ENCODE results near the gene ADGRA3. TPM values are rescaled to one million over a fixed set of nuclear protein-coding genes. Genes with fewer than 3 reads are reported as not detected.

Gene ADGRA3
- total RNA-seq, 1 experiment from 2014 or later: 40.5 TPM

DNA sequence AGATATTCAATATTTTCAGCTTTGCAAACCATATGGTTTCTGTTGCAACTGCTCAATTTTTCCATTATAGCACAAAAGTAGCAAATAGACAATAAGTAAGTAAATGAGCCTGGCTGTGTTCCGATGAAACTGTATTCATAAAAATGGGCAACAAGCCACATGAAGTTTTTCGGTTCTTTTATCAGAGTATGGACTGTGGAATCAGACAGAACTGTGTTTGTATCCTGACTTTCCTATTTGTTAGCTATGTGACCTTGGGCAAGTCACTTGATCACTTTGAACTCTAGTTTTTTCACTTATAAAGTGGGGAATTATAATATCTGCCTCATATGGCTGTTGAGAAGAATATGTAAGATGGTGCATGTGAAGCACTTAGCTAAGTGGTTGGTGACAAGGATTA, 23.4 kb upstream of the ADGRA3 start (continued):
- TF ChIP-seq, protein P1, sequence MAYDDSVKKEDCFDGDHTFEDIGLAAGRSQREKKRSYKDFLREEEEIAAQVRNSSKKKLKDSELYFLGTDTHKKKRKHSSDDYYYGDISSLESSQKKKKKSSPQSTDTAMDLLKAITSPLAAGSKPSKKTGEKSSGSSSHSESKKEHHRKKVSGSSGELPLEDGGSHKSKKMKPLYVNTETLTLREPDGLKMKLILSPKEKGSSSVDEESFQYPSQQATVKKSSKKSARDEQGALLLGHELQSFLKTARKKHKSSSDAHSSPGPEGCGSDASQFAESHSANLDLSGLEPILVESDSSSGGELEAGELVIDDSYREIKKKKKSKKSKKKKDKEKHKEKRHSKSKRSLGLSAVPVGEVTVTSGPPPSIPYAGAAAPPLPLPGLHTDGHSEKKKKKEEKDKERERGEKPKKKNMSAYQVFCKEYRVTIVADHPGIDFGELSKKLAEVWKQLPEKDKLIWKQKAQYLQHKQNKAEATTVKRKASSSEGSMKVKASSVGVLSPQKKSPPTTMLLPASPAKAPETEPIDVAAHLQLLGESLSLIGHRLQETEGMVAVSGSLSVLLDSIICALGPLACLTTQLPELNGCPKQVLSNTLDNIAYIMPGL (CRISPR knock-in tag; IDR thresholded peaks at IDR 0.05): no peak
- TF ChIP-seq, protein P2, sequence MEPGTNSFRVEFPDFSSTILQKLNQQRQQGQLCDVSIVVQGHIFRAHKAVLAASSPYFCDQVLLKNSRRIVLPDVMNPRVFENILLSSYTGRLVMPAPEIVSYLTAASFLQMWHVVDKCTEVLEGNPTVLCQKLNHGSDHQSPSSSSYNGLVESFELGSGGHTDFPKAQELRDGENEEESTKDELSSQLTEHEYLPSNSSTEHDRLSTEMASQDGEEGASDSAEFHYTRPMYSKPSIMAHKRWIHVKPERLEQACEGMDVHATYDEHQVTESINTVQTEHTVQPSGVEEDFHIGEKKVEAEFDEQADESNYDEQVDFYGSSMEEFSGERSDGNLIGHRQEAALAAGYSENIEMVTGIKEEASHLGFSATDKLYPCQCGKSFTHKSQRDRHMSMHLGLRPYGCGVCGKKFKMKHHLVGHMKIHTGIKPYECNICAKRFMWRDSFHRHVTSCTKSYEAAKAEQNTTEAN (CRISPR knock-in tag; IDR thresholded peaks at IDR 0.05): no peak
- no peak for TF ChIP-seq OVOL2 (CRISPR knock-in tag; IDR thresholded peaks at IDR 0.05; ENCODE audit: borderline replicate concordance)
- no peak for TF ChIP-seq NFE2L1 (CRISPR knock-in tag; IDR thresholded peaks at IDR 0.05)
- no peak for TF ChIP-seq HMGA2 (CRISPR knock-in tag; IDR thresholded peaks at IDR 0.05)
- TF ChIP-seq, protein P3, sequence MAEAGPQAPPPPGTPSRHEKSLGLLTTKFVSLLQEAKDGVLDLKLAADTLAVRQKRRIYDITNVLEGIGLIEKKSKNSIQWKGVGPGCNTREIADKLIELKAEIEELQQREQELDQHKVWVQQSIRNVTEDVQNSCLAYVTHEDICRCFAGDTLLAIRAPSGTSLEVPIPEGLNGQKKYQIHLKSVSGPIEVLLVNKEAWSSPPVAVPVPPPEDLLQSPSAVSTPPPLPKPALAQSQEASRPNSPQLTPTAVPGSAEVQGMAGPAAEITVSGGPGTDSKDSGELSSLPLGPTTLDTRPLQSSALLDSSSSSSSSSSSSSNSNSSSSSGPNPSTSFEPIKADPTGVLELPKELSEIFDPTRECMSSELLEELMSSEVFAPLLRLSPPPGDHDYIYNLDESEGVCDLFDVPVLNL (CRISPR knock-in tag; IDR thresholded peaks at IDR 0.05; ENCODE audit: borderline replicate concordance, low read depth): no peak
- TF ChIP-seq, protein P4, sequence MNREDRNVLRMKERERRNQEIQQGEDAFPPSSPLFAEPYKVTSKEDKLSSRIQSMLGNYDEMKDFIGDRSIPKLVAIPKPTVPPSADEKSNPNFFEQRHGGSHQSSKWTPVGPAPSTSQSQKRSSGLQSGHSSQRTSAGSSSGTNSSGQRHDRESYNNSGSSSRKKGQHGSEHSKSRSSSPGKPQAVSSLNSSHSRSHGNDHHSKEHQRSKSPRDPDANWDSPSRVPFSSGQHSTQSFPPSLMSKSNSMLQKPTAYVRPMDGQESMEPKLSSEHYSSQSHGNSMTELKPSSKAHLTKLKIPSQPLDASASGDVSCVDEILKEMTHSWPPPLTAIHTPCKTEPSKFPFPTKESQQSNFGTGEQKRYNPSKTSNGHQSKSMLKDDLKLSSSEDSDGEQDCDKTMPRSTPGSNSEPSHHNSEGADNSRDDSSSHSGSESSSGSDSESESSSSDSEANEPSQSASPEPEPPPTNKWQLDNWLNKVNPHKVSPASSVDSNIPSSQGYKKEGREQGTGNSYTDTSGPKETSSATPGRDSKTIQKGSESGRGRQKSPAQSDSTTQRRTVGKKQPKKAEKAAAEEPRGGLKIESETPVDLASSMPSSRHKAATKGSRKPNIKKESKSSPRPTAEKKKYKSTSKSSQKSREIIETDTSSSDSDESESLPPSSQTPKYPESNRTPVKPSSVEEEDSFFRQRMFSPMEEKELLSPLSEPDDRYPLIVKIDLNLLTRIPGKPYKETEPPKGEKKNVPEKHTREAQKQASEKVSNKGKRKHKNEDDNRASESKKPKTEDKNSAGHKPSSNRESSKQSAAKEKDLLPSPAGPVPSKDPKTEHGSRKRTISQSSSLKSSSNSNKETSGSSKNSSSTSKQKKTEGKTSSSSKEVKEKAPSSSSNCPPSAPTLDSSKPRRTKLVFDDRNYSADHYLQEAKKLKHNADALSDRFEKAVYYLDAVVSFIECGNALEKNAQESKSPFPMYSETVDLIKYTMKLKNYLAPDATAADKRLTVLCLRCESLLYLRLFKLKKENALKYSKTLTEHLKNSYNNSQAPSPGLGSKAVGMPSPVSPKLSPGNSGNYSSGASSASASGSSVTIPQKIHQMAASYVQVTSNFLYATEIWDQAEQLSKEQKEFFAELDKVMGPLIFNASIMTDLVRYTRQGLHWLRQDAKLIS (CRISPR knock-in tag; IDR thresholded peaks at IDR 0.05; ENCODE audit: borderline replicate concordance): no peak

DNA sequence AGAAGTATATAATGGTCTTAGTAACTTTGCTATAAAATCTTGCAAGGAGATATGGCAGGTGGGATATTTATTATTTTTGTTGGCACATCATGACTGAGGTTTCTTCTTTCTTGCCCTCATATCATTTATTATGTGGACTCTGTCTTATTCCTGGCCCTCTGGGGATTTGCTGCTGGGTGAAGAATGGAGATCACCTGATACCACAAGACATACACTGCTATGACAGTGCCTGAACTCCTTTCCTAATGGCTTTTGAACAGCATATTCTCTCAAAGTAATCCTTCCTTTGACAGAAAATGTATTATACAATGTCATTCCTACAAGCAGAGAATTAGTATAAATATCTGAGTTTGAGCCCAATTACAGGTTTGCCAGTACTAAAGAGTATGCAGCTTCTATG, 22.0 kb upstream of the ADGRA3 start:
- ChIA-PET CTCF (no interaction called here), POLR2A (no interaction called here)
- Mint-ChIP-seq H3K4me1 (no peaks in the 10 kb centered on the region), H3K9me3 (peaks cover 43% of the 10 kb centered on the region), H3K27me3 (ENCODE audit: low read depth) (no peaks in the 10 kb centered on the region; the same call in 1 of the 2 replicates), H3K36me3 (peaks cover 27% of the 10 kb centered on the region), H3K4me3 (no peak overlapping the region), H3K27ac (no peak overlapping the region)
- ATAC-seq: no peak
- no peak for DNase-seq (ENCODE audit: low spot score)
- TF ChIP-seq ZNF121 (CRISPR knock-in tag; IDR thresholded peaks at IDR 0.05): no peak
- no peak for TF ChIP-seq SP1 (CRISPR knock-in tag; conservative IDR thresholded peaks at IDR 0.05)

DNA sequence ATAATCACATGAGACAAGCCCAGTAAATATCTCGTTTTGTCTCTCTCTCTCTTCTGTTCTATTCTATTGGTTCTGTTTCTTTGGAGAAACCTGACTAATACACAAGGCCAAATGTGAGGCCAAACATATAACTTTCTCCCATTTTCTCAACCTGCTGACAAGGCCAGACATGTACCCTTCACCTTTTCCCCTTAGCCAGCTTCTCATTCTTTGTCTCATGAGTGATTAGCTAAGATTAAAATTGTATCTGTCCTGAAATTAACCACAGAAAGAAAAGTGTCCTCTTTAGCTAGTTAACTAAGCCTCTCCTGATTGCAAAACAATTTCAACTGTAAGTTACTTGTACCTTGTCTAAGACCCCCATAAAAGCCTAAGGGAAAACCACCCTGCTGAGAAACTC, 18.5 kb upstream of the ADGRA3 start:
- H3K9me3 Mint-ChIP-seq: peaks cover 53% of the 10 kb centered on the region
- ChIA-PET POLR2A (no interaction called here), CTCF (no interaction called here)
- no peaks in the 10 kb centered on the region; the same call in 1 of the 2 replicates for H3K27me3 Mint-ChIP-seq (ENCODE audit: low read depth)
- DNase-seq (ENCODE audit: low spot score) (no peak), ATAC-seq (no peak)
- no peak overlapping the region for H3K4me3 Mint-ChIP-seq
- H3K36me3 Mint-ChIP-seq: peaks cover 35% of the 10 kb centered on the region
- no peak overlapping the region for H3K27ac Mint-ChIP-seq
- H3K4me1 Mint-ChIP-seq: no peaks in the 10 kb centered on the region
- TF ChIP-seq SP1 (CRISPR knock-in tag; conservative IDR thresholded peaks at IDR 0.05) (no peak), CREB1 (CRISPR knock-in tag; IDR thresholded peaks at IDR 0.05) (no peak), SMAD4 (CRISPR knock-in tag; IDR thresholded peaks at IDR 0.05) (no peak), GRHL2 (CRISPR knock-in tag; IDR thresholded peaks at IDR 0.05; ENCODE audit: insufficient replicate concordance, severe bottlenecking) (no peak), MYBL2 (CRISPR knock-in tag; IDR thresholded peaks at IDR 0.05) (no peak), NFE2L1 (CRISPR knock-in tag; IDR thresholded peaks at IDR 0.05) (no peak), FOXJ3 (CRISPR knock-in tag; IDR thresholded peaks at IDR 0.05; ENCODE audit: borderline replicate concordance) (no peak), IRF2 (CRISPR knock-in tag; IDR thresholded peaks at IDR 0.05; ENCODE audit: borderline replicate concordance, low read depth) (no peak), GABPB1 (CRISPR knock-in tag; IDR thresholded peaks at IDR 0.05) (no peak), ZNF317 (CRISPR knock-in tag; IDR thresholded peaks at IDR 0.05; ENCODE audit: borderline replicate concordance, low read depth) (no peak), ZBTB21 (CRISPR knock-in tag; IDR thresholded peaks at IDR 0.05; ENCODE audit: borderline replicate concordance) (no peak), ELF4 (CRISPR knock-in tag; IDR thresholded peaks at IDR 0.05; ENCODE audit: low read depth) (no peak)
- TF ChIP-seq, protein P5, sequence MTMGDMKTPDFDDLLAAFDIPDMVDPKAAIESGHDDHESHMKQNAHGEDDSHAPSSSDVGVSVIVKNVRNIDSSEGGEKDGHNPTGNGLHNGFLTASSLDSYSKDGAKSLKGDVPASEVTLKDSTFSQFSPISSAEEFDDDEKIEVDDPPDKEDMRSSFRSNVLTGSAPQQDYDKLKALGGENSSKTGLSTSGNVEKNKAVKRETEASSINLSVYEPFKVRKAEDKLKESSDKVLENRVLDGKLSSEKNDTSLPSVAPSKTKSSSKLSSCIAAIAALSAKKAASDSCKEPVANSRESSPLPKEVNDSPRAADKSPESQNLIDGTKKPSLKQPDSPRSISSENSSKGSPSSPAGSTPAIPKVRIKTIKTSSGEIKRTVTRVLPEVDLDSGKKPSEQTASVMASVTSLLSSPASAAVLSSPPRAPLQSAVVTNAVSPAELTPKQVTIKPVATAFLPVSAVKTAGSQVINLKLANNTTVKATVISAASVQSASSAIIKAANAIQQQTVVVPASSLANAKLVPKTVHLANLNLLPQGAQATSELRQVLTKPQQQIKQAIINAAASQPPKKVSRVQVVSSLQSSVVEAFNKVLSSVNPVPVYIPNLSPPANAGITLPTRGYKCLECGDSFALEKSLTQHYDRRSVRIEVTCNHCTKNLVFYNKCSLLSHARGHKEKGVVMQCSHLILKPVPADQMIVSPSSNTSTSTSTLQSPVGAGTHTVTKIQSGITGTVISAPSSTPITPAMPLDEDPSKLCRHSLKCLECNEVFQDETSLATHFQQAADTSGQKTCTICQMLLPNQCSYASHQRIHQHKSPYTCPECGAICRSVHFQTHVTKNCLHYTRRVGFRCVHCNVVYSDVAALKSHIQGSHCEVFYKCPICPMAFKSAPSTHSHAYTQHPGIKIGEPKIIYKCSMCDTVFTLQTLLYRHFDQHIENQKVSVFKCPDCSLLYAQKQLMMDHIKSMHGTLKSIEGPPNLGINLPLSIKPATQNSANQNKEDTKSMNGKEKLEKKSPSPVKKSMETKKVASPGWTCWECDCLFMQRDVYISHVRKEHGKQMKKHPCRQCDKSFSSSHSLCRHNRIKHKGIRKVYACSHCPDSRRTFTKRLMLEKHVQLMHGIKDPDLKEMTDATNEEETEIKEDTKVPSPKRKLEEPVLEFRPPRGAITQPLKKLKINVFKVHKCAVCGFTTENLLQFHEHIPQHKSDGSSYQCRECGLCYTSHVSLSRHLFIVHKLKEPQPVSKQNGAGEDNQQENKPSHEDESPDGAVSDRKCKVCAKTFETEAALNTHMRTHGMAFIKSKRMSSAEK (CRISPR knock-in tag; IDR thresholded peaks at IDR 0.05; ENCODE audit: borderline replicate concordance): no peak
